ENCODE results near the gene ANKRD24. TPM values are rescaled to one million over a fixed set of nuclear protein-coding genes. Genes with fewer than 3 reads are reported as not detected.

Gene ANKRD24
- polyA plus RNA-seq, 3 donors: 0.07 to 0.79 TPM; not detected in 1

- H3K27ac Mint-ChIP-seq: no peak overlapping the region
- peaks cover 8 to 14% (median 12%) of the 10 kb centered on the region in 7 donors for H3K9me3 Mint-ChIP-seq
- H3K27me3 Mint-ChIP-seq (ENCODE audit: low read depth in 3 of 3): peaks cover 20 to 44% (median 38%) of the 10 kb centered on the region in 3 donors
- DNase-seq: no peak
- 83% methylated on average over 22 of the region's 22 CpGs for WGBS (ENCODE audit: insufficient coverage)
- H3K9me3 ChIP-seq (replicated peaks in 1 of 2; ENCODE audit: control insufficient read depth in 1 of 2, insufficient read depth in 1 of 2, low read length in 2 of 2): peaks cover 0 to 11% of the 10 kb centered on the region in 2 donors
- no peaks in the 10 kb centered on the region for H4K20me1 ChIP-seq (ENCODE audit: insufficient read depth, low read length)
- peak overlapping the region in 1 of 2 donors; percentile 86 for H3K4me3 Mint-ChIP-seq
- no peaks in the 10 kb centered on the region for H3K4me1 ChIP-seq (ENCODE audit: control insufficient read depth in 1 of 2, insufficient read depth in 2 of 2, low read length in 2 of 2)
- H3K79me2 ChIP-seq (ENCODE audit: insufficient read depth, low read length): no peaks in the 10 kb centered on the region
- H3K4me3 ChIP-seq (replicated peaks in 1 of 3; ENCODE audit: low read depth in 2 of 3, low read length in 3 of 3): no peak overlapping the region
- no peak overlapping the region for H3K4me2 ChIP-seq (replicated peaks; ENCODE audit: extremely low read depth, low read length, poor library complexity, severe bottlenecking)
- H3K27ac ChIP-seq (ENCODE audit: low read depth in 1 of 2, low read length in 2 of 2): no peak overlapping the region
- no peaks in the 10 kb centered on the region for H3K36me3 ChIP-seq (replicated peaks in 1 of 2; ENCODE audit: control insufficient read depth in 1 of 2, insufficient read depth in 2 of 2, low read length in 2 of 2)
- intact Hi-C loops (cut with micrococcal nuclease): no loop called here
- H3K9ac ChIP-seq (ENCODE audit: insufficient read depth, low read length, poor library complexity, severe bottlenecking): no peak overlapping the region
- no peak for TF ChIP-seq CTCF (IDR thresholded peaks at IDR 0.05)
- no peak overlapping the region for H2AFZ ChIP-seq (ENCODE audit: insufficient read depth, low read depth, low read length, poor library complexity, severe bottlenecking)
- peaks cover 5 to 24% of the 10 kb centered on the region in 2 donors for H3K27me3 ChIP-seq (ENCODE audit: control insufficient read depth in 2 of 2, insufficient read depth in 2 of 2, low read length in 2 of 2)
- H3K36me3 Mint-ChIP-seq: peaks cover 7 to 8% of the 10 kb centered on the region in 2 donors
- H3K4me1 Mint-ChIP-seq: no peaks in the 10 kb centered on the region
These were observed 14.2 kb downstream of the ANKRD24 start for GRCh38 chr19:4196587-4197148.

- DNase-seq: no peak
- no peak for TF ChIP-seq CTCF (IDR thresholded peaks at IDR 0.05)
- H3K9ac ChIP-seq (ENCODE audit: insufficient read depth, low read length, poor library complexity, severe bottlenecking): no peak overlapping the region
- no peaks in the 10 kb centered on the region for H3K79me2 ChIP-seq (ENCODE audit: insufficient read depth, low read length)
- no peaks in the 10 kb centered on the region for H3K4me1 Mint-ChIP-seq
- H3K4me3 ChIP-seq (replicated peaks in 1 of 3; ENCODE audit: low read depth in 2 of 3, low read length in 3 of 3): no peak overlapping the region
- H3K36me3 Mint-ChIP-seq: peaks cover 7 to 8% of the 10 kb centered on the region in 2 donors
- H4K20me1 ChIP-seq (ENCODE audit: insufficient read depth, low read length): no peaks in the 10 kb centered on the region
- peaks cover 0 to 11% of the 10 kb centered on the region in 2 donors for H3K9me3 ChIP-seq (replicated peaks in 1 of 2; ENCODE audit: control insufficient read depth in 1 of 2, insufficient read depth in 1 of 2, low read length in 2 of 2)
- no peak overlapping the region for H2AFZ ChIP-seq (ENCODE audit: insufficient read depth, low read depth, low read length, poor library complexity, severe bottlenecking)
- no peak overlapping the region for H3K27ac Mint-ChIP-seq
- 86% methylated on average over 5 of the region's 5 CpGs for WGBS (ENCODE audit: insufficient coverage)
- no peak overlapping the region for H3K4me2 ChIP-seq (replicated peaks; ENCODE audit: extremely low read depth, low read length, poor library complexity, severe bottlenecking)
- intact Hi-C loops (cut with micrococcal nuclease): no loop called here
- H3K4me1 ChIP-seq (ENCODE audit: control insufficient read depth in 1 of 2, insufficient read depth in 2 of 2, low read length in 2 of 2): no peaks in the 10 kb centered on the region
- peaks cover 5 to 24% of the 10 kb centered on the region in 2 donors for H3K27me3 ChIP-seq (ENCODE audit: control insufficient read depth in 2 of 2, insufficient read depth in 2 of 2, low read length in 2 of 2)
- H3K27ac ChIP-seq (ENCODE audit: low read depth in 1 of 2, low read length in 2 of 2): no peak overlapping the region
- H3K36me3 ChIP-seq (replicated peaks in 1 of 2; ENCODE audit: control insufficient read depth in 1 of 2, insufficient read depth in 2 of 2, low read length in 2 of 2): no peaks in the 10 kb centered on the region
- peaks cover 20 to 46% (median 38%) of the 10 kb centered on the region in 3 donors for H3K27me3 Mint-ChIP-seq (ENCODE audit: low read depth in 3 of 3)
- peaks cover 8 to 14% (median 12%) of the 10 kb centered on the region in 7 donors for H3K9me3 Mint-ChIP-seq
- peak overlapping the region in 1 of 2 donors; percentile 86 for H3K4me3 Mint-ChIP-seq
These were observed 14.7 kb downstream of the ANKRD24 start for GRCh38 chr19:4197228-4197624.

All from CD14-positive monocyte (primary cell).